IMR-90 (cell line): ENCODE measurements around the gene NEUROG3. TPM values are rescaled to one million over a fixed set of nuclear protein-coding genes. Genes with fewer than 3 reads are reported as not detected.

Source experiments
- ATAC-seq: fragments of 200-7000 bp; cut with Tn5 transposase; 2 replicates; pipeline ENCODE4 v1.9.1; 2020; ENCODE audit warnings: low read depth, mild to moderate bottlenecking, moderate library complexity
- BruUV-seq: library from RNA; stranded (reverse); fragments of 400-500 nt; replicated peaks from 2 replicates; lab custom pipeline; 2021; lab: Mats Ljungman, UMichigan
- CTCF ChIA-PET: fragments of 300-600 bp; formaldehyde crosslinking; extraction: SDS; loops from one replicate; lab custom pipeline; 2021; ENCODE audit warnings: antibody characterized with exemption; lab: Yijun Ruan, JAX
- POLR2A ChIA-PET: fragments of 300-600 bp; sonication (Branson Sonifier 250); formaldehyde crosslinking; loops from one replicate; lab custom pipeline; 2022; ENCODE audit warnings: antibody characterized with exemption; ENCODE audit not compliant: unreplicated experiment; lab: Charles Lee
- DNase-seq: peaks from one replicate; pipeline ENCODE4 v3.0.0; 2013
- H2AFZ ChIP-seq: replicated peaks from 2 replicates; pipeline ENCODE3; 2013; ENCODE audit warnings: low read length, mild to moderate bottlenecking; ENCODE audit not compliant: poor library complexity
- H2AK5ac ChIP-seq: 2 replicates; pipeline ENCODE4 v1.6.1; 2013; ENCODE audit warnings: low read depth, low read length, inconsistent platforms
- H2AK9ac ChIP-seq: replicated peaks from 2 replicates; pipeline ENCODE3; 2013; ENCODE audit warnings: mild to moderate bottlenecking, low read depth, low read length, moderate library complexity; ENCODE audit not compliant: poor library complexity
- H2BK120ac ChIP-seq: 2 replicates; pipeline ENCODE4 v1.6.1; 2013; ENCODE audit warnings: low read depth, low read length, inconsistent platforms
- H2BK15ac ChIP-seq: 3 replicates; pipeline ENCODE4 v1.6.1; 2013; ENCODE audit warnings: low read depth, low read length, inconsistent platforms
- H2BK20ac ChIP-seq: 2 replicates; pipeline ENCODE4 v1.6.1; 2013; ENCODE audit warnings: low read depth, mild to moderate bottlenecking, inconsistent platforms, low read length, moderate library complexity
- H2BK5ac ChIP-seq: 2 replicates; pipeline ENCODE4 v1.6.1; 2013; ENCODE audit warnings: mild to moderate bottlenecking, low read depth, low read length, inconsistent platforms; ENCODE audit not compliant: poor library complexity, severe bottlenecking
- H3K14ac ChIP-seq: replicated peaks from 2 replicates; pipeline ENCODE4 v1.6.1; 2013; ENCODE audit warnings: low read depth, low read length, inconsistent platforms
- H3K18ac ChIP-seq: 2 replicates; pipeline ENCODE4 v1.6.1; 2013; ENCODE audit warnings: low read depth, low read length, control low read depth
- H3K23ac ChIP-seq: 2 replicates; pipeline ENCODE4 v1.6.1; 2013; ENCODE audit warnings: low read depth, low read length, inconsistent platforms
- H3K27ac ChIP-seq: 2 replicates; pipeline ENCODE4 v1.5.1; 2013; ENCODE audit warnings: mild to moderate bottlenecking, control low read depth, low read length; ENCODE audit not compliant: insufficient read depth
- H3K27me3 ChIP-seq: 2 replicates; pipeline ENCODE4 v1.6.1; 2013; ENCODE audit warnings: low read length; ENCODE audit not compliant: control insufficient read depth, insufficient read depth
- H3K36me3 ChIP-seq: 2 replicates; pipeline ENCODE4 v1.6.1; 2013; ENCODE audit warnings: low read length, mixed read lengths; ENCODE audit not compliant: control insufficient read depth, insufficient read depth
- H3K4ac ChIP-seq: 2 replicates; pipeline ENCODE4 v1.6.1; 2013; ENCODE audit warnings: low read depth, low read length, inconsistent platforms
- H3K4me1 ChIP-seq: 2 replicates; pipeline ENCODE4 v1.6.1; 2013; ENCODE audit warnings: low read length, mixed read lengths; ENCODE audit not compliant: control insufficient read depth, insufficient read depth
- H3K4me2 ChIP-seq: 2 replicates; pipeline ENCODE4 v1.6.1; 2013; ENCODE audit warnings: low read depth, mild to moderate bottlenecking, control low read depth, low read length, moderate library complexity
- H3K4me3 ChIP-seq: 2 replicates; pipeline ENCODE4 v1.5.1; 2013; ENCODE audit warnings: low read depth, mild to moderate bottlenecking, control low read depth, low read length, moderate library complexity; ENCODE audit not compliant: insufficient read depth
- H3K56ac ChIP-seq: 2 replicates; pipeline ENCODE4 v1.6.1; 2013; ENCODE audit warnings: low read length, inconsistent platforms; ENCODE audit not compliant: insufficient read depth; ENCODE audit errors: extremely low read depth
- H3K79me1 ChIP-seq, 2 experiments: 2 replicates each; pipeline ENCODE4 v1.6.1; 2013; ENCODE audit warnings: low read length in 2 of 2, inconsistent platforms in 1 of 2, low read depth in 1 of 2
- H3K9ac ChIP-seq: 2 replicates; pipeline ENCODE4 v1.6.1; 2013; ENCODE audit warnings: low read depth, low read length, control low read depth
- H3K9me1 ChIP-seq: 2 replicates; pipeline ENCODE4 v1.6.1; 2013; ENCODE audit warnings: low read length, inconsistent platforms; ENCODE audit not compliant: insufficient read depth
- H3K9me3 ChIP-seq: 2 replicates; pipeline ENCODE4 v1.6.1; 2013; ENCODE audit warnings: low read length; ENCODE audit not compliant: control insufficient read depth, insufficient read depth
- H4K20me1 ChIP-seq: 2 replicates; pipeline ENCODE4 v1.6.1; 2013; ENCODE audit warnings: low read length, inconsistent platforms; ENCODE audit not compliant: insufficient read depth
- H4K5ac ChIP-seq: 2 replicates; pipeline ENCODE4 v1.6.1; 2013; ENCODE audit warnings: mild to moderate bottlenecking, low read depth, low read length, control low read depth
- H4K8ac ChIP-seq, 2 experiments: 2 replicates each; pipeline ENCODE4 v1.6.1; 2013; ENCODE audit warnings: low read depth in 2 of 2, low read length in 2 of 2, control low read depth in 1 of 2, inconsistent platforms in 1 of 2
- H4K91ac ChIP-seq: 2 replicates; pipeline ENCODE4 v1.6.1; 2013; ENCODE audit warnings: low read depth, low read length, inconsistent platforms; ENCODE audit not compliant: insufficient read depth
- BHLHE40 ChIP-seq: fragments of 150-350 bp; IDR thresholded peaks from 2 replicates; pipeline ENCODE4 v1.6.1; 2016; ENCODE audit warnings: mild to moderate bottlenecking, low read depth, low read length
- CEBPB ChIP-seq: IDR thresholded peaks from 2 replicates; pipeline ENCODE4 v1.6.1; 2012; ENCODE audit warnings: low read depth, low read length, improper control_type of control experiment
- CHD1 ChIP-seq: IDR thresholded peaks from 2 replicates; pipeline ENCODE4 v1.6.1; 2012; ENCODE audit warnings: low read depth, low read length, improper control_type of control experiment
- CTCF ChIP-seq: conservative IDR thresholded peaks from 2 replicates; pipeline ENCODE4 v1.5.1; 2012; ENCODE audit warnings: mild to moderate bottlenecking, low read depth, low read length, improper control_type of control experiment
- FOS ChIP-seq: fragments of 150-350 bp; IDR thresholded peaks from 2 replicates; pipeline ENCODE4 v1.6.1; 2016; ENCODE audit warnings: low read depth, low read length
- MAFK ChIP-seq: IDR thresholded peaks from 2 replicates; pipeline ENCODE4 v1.6.1; 2012; ENCODE audit warnings: low read depth, low read length, improper control_type of control experiment
- MAZ ChIP-seq: IDR thresholded peaks from 2 replicates; pipeline ENCODE4 v1.6.1; 2012; ENCODE audit warnings: low read depth, mild to moderate bottlenecking, low read length, improper control_type of control experiment, moderate library complexity, borderline replicate concordance
- MXI1 ChIP-seq: IDR thresholded peaks from 2 replicates; pipeline ENCODE4 v1.6.1; 2012; ENCODE audit warnings: low read depth, mild to moderate bottlenecking, low read length, moderate library complexity, borderline replicate concordance
- NFE2L2 ChIP-seq: fragments of 150-350 bp; IDR thresholded peaks from 2 replicates; pipeline ENCODE4 v1.6.1; 2016; ENCODE audit warnings: low read depth, mild to moderate bottlenecking, low read length
- POLR2A ChIP-seq: IDR thresholded peaks from 2 replicates; pipeline ENCODE4 v1.6.1; 2012; ENCODE audit warnings: mild to moderate bottlenecking, low read depth, low read length
- RAD21 ChIP-seq: IDR thresholded peaks from 2 replicates; pipeline ENCODE4 v1.6.1; 2012; ENCODE audit warnings: low read length, improper control_type of control experiment
- RCOR1 ChIP-seq: IDR thresholded peaks from 2 replicates; pipeline ENCODE4 v1.6.1; 2012; ENCODE audit warnings: mild to moderate bottlenecking, low read length, improper control_type of control experiment; ENCODE audit not compliant: insufficient replicate concordance
- RFX5 ChIP-seq: IDR thresholded peaks from 2 replicates; pipeline ENCODE4 v1.8.0; 2012; ENCODE audit warnings: low read depth, mild to moderate bottlenecking, low read length, moderate library complexity
- SMC3 ChIP-seq: fragments of 150-350 bp; IDR thresholded peaks from 2 replicates; pipeline ENCODE4 v1.6.1; 2016; ENCODE audit warnings: low read depth, mild to moderate bottlenecking, antibody characterized with exemption, low read length, moderate library complexity
- WGBS, 2 experiments: methylation state at CpG; one replicate each; pipeline versions ENCODE4 v1.1.5 to v1.1.7; 2013; ENCODE audit warnings: missing lambda C conversion rate in 2 of 2; ENCODE audit not compliant: insufficient read length in 1 of 2; ENCODE audit errors: extremely low coverage in 2 of 2; 5-methylcytosine and 5-hydroxymethylcytosine counted together
- dilution Hi-C: fragments of 300-500 bp; cut with HindIII; formaldehyde crosslinking; loops from one replicate; pipeline ENCODE4 v1.14.3; 2018; ENCODE audit warnings: low sequenced_read_pairs; ENCODE audit not compliant: unreplicated experiment
- in situ Hi-C: fragments of 300-500 bp; cut with MboI; formaldehyde crosslinking; loops from 3 replicates; pipeline ENCODE4 v1.14.3; 2019; ENCODE audit warnings: low sequenced_read_pairs, inconsistent platforms, mixed read lengths
- intact Hi-C: fragments of 100-400 bp; cut with micrococcal nuclease; formaldehyde crosslinking; loops from 2 replicates; pipeline ENCODE4 v1.10.0; 2022
- polyA plus RNA-seq, 3 experiments: library from polyadenylated mRNA; depleted of rRNA; stranded (reverse); fragments of >200 nt; gene quantifications; 2 replicates each; pipeline ENCODE4 v1.2.3, GENCODE V29; 2012; ENCODE audit warnings: low replicate concordance in 1 of 3
- total RNA-seq: library from RNA; depleted of rRNA; stranded (reverse); fragments of >200 nt; gene quantifications from 2 replicates; pipeline ENCODE4 v1.2.3, GENCODE V29; 2012
- TF ChIP-seq, protein P1 (sequence below): fragments of 150-350 bp; IDR thresholded peaks from 2 replicates; pipeline ENCODE4 v1.6.1; 2017; ENCODE audit warnings: mild to moderate bottlenecking, antibody characterized with exemption, low read length, low read depth
- TF ChIP-seq, protein P2 (sequence below): fragments of 150-350 bp; IDR thresholded peaks from 2 replicates; pipeline ENCODE4 v1.6.1; 2016; ENCODE audit warnings: low read depth, mild to moderate bottlenecking, low read length, moderate library complexity, borderline replicate concordance

The NEUROG3 gene
- total and polyA plus RNA-seq, 2 of the 4 experiments (the other 2 are of a cell fraction): not detected

GRCh38 chr10:69527961-69528360 is 45.3 kb downstream of the NEUROG3 start:
- H2BK15ac ChIP-seq: no peak overlapping the region
- no peak for TF ChIP-seq MAFK
- TF ChIP-seq NFE2L2: no peak
- no peak for TF ChIP-seq RAD21
- TF ChIP-seq MAZ: no peak
- TF ChIP-seq, protein P1, sequence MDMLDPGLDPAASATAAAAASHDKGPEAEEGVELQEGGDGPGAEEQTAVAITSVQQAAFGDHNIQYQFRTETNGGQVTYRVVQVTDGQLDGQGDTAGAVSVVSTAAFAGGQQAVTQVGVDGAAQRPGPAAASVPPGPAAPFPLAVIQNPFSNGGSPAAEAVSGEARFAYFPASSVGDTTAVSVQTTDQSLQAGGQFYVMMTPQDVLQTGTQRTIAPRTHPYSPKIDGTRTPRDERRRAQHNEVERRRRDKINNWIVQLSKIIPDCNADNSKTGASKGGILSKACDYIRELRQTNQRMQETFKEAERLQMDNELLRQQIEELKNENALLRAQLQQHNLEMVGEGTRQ: no peak
- TF ChIP-seq, protein P2, sequence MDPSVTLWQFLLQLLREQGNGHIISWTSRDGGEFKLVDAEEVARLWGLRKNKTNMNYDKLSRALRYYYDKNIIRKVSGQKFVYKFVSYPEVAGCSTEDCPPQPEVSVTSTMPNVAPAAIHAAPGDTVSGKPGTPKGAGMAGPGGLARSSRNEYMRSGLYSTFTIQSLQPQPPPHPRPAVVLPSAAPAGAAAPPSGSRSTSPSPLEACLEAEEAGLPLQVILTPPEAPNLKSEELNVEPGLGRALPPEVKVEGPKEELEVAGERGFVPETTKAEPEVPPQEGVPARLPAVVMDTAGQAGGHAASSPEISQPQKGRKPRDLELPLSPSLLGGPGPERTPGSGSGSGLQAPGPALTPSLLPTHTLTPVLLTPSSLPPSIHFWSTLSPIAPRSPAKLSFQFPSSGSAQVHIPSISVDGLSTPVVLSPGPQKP: no peak
- no peak for TF ChIP-seq SMC3
- no peak for TF ChIP-seq RCOR1
- TF ChIP-seq CEBPB: no peak
- TF ChIP-seq RFX5: no peak
- TF ChIP-seq CTCF: no peak
- no peak for TF ChIP-seq CHD1
- TF ChIP-seq FOS: no peak
- no peak for TF ChIP-seq BHLHE40
- no peak for TF ChIP-seq POLR2A
- no peak for TF ChIP-seq MXI1
- no peak overlapping the region for H2BK20ac ChIP-seq
- H3K18ac ChIP-seq: no peak overlapping the region
- in situ Hi-C loops: no loop called here
- no peak overlapping the region for H3K4ac ChIP-seq
- H3K4me2 ChIP-seq: no peak overlapping the region
- POLR2A ChIA-PET: no interaction called here
- H3K14ac ChIP-seq: no peak overlapping the region
- H3K27me3 ChIP-seq: peaks cover 18% of the 10 kb centered on the region
- H4K20me1 ChIP-seq: no peaks in the 10 kb centered on the region
- DNase-seq (no peak), ATAC-seq (no peak)
- H3K4me3 ChIP-seq: no peak overlapping the region
- no peaks in the 10 kb centered on the region for H3K79me1 ChIP-seq
- H3K36me3 ChIP-seq: no peaks in the 10 kb centered on the region
- no peak overlapping the region for H3K9ac ChIP-seq
- dilution Hi-C loops: no loop called here
- no peak overlapping the region for H3K23ac ChIP-seq
- no peak overlapping the region for H3K27ac ChIP-seq
- 81% methylated on average over 8 of the region's 11 CpGs; no CpG with 5 or more reads in 1 of the 2 experiments for WGBS, 2 experiments
- no peak overlapping the region for H2AFZ ChIP-seq
- no TSS peak for BruUV-seq
- CTCF ChIA-PET: interaction anchor here (0.6 to 2.0 kb wide), 2 partner anchors 13 to 277 kb away, joined by 3 to 5 read pairs; no protein-coding TSS in a partner anchor
- H2BK5ac ChIP-seq: no peak overlapping the region
- no peak overlapping the region for H2BK120ac ChIP-seq
- H3K4me1 ChIP-seq: no peaks in the 10 kb centered on the region
- no peaks in the 10 kb centered on the region for H3K9me3 ChIP-seq
- no peak overlapping the region for H2AK9ac ChIP-seq
- H2AK5ac ChIP-seq: no peak overlapping the region
- H4K91ac ChIP-seq: no peak overlapping the region
- no peaks in the 10 kb centered on the region for H3K9me1 ChIP-seq
- H3K56ac ChIP-seq: no peak overlapping the region
- intact Hi-C loops: no loop called here
- H4K8ac ChIP-seq: no peak overlapping the region
- H4K5ac ChIP-seq: no peak overlapping the region
